HEK293 (cell line): Measurements from ENCODE around the gene GPX4.

Source experiments
- CTCF ChIA-PET: fragments of 350-600 bp; formaldehyde crosslinking; extraction: SDS; loops from one replicate; lab custom pipeline; 2021; ENCODE audit warnings: antibody characterized with exemption; lab: Yijun Ruan, JAX
- POLR2A ChIA-PET: fragments of 300-600 bp; formaldehyde crosslinking; extraction: SDS; loops from one replicate; lab custom pipeline; 2020; ENCODE audit warnings: antibody characterized with exemption, inconsistent platforms; lab: Yijun Ruan, JAX
- H3K27ac ChIP-seq: fragments of 200-500 bp; sonication (Bioruptor generic); 2 replicates; pipeline ENCODE4 v1.5.1; 2014; ENCODE audit warnings: low read depth, low read length, control low read depth, inconsistent platforms; ENCODE audit errors: extremely low read depth
- H3K36me3 ChIP-seq, 2 experiments: fragments of 200-500 bp in 1 of 2; sonication (Bioruptor generic) in 1 of 2; 1 replicate in 1 of 2; 2 replicates in 1 of 2; pipeline ENCODE4 v1.5.1; 2014 to 2017; ENCODE audit warnings: inconsistent platforms in 2 of 2, low read length in 2 of 2; ENCODE audit not compliant: control insufficient read depth in 2 of 2, insufficient read depth in 1 of 2
- H3K4me1 ChIP-seq: fragments of 200-500 bp; sonication (Bioruptor generic); 2 replicates; pipeline ENCODE4 v1.5.1; 2014; ENCODE audit warnings: mild to moderate bottlenecking, low read length, inconsistent platforms; ENCODE audit not compliant: control insufficient read depth, insufficient read depth
- H3K4me3 ChIP-seq: 2 replicates; pipeline ENCODE4 v1.5.1; 2011; ENCODE audit warnings: low read depth, mild to moderate bottlenecking, control low read depth, low read length, moderate library complexity
- H3K9me3 ChIP-seq: fragments of 200-500 bp; sonication (Bioruptor generic); 2 replicates; pipeline ENCODE4 v1.5.1; 2014; ENCODE audit warnings: low read depth, low read length, inconsistent platforms; ENCODE audit not compliant: control insufficient read depth, insufficient read depth
- KLF7 ChIP-seq: fragments of 450-650 bp; formaldehyde crosslinking; IDR thresholded peaks from 2 replicates; pipeline ENCODE4 v1.5.1; 2016; ENCODE audit warnings: missing biosample characterization, missing genetic modification characterization, borderline replicate concordance
- KLF9 ChIP-seq: fragments of 450-650 bp; formaldehyde crosslinking; IDR thresholded peaks from 2 replicates; pipeline ENCODE4 v1.5.1; 2016; ENCODE audit warnings: missing biosample characterization, missing genetic modification characterization, low read depth
- OSR2 ChIP-seq: fragments of 450-650 bp; formaldehyde crosslinking; IDR thresholded peaks from 2 replicates; pipeline ENCODE4 v1.5.1; 2016; ENCODE audit warnings: missing biosample characterization, missing genetic modification characterization
- RBAK ChIP-seq: fragments of 450-650 bp; formaldehyde crosslinking; IDR thresholded peaks from 2 replicates; pipeline ENCODE4 v1.5.1; 2016; ENCODE audit warnings: missing biosample characterization, missing genetic modification characterization
- SP3 ChIP-seq: fragments of 450-650 bp; formaldehyde crosslinking; IDR thresholded peaks from 2 replicates; pipeline ENCODE4 v1.5.1; 2016; ENCODE audit warnings: missing biosample characterization, missing genetic modification characterization
- ZBTB21 ChIP-seq: fragments of 450-650 bp; formaldehyde crosslinking; IDR thresholded peaks from 2 replicates; pipeline ENCODE4 v1.5.1; 2017; ENCODE audit warnings: missing biosample characterization, missing genetic modification characterization
- ZNF155 ChIP-seq: fragments of 450-650 bp; formaldehyde crosslinking; IDR thresholded peaks from 2 replicates; pipeline ENCODE4 v1.5.1; 2016; ENCODE audit warnings: missing biosample characterization, missing genetic modification characterization
- ZNF175 ChIP-seq: fragments of 450-650 bp; formaldehyde crosslinking; IDR thresholded peaks from 2 replicates; pipeline ENCODE4 v1.5.1; 2016; ENCODE audit warnings: missing biosample characterization, missing genetic modification characterization
- ZNF239 ChIP-seq: fragments of 450-650 bp; formaldehyde crosslinking; IDR thresholded peaks from 2 replicates; pipeline ENCODE4 v1.5.1; 2016; ENCODE audit warnings: missing biosample characterization, missing genetic modification characterization
- ZNF341 ChIP-seq: fragments of 450-650 bp; formaldehyde crosslinking; IDR thresholded peaks from 2 replicates; pipeline ENCODE4; 2016; ENCODE audit warnings: low read depth, missing biosample characterization, missing genetic modification characterization
- ZNF366 ChIP-seq: fragments of 450-650 bp; formaldehyde crosslinking; conservative IDR thresholded peaks from 2 replicates; pipeline ENCODE4 v1.5.1; 2016; ENCODE audit warnings: missing biosample characterization, missing genetic modification characterization
- ZNF37A ChIP-seq: fragments of 450-650 bp; IDR thresholded peaks from 2 replicates; pipeline ENCODE4 v1.5.1; 2018; ENCODE audit warnings: missing biosample characterization, missing genetic modification characterization
- ZNF660 ChIP-seq: fragments of 450-650 bp; IDR thresholded peaks from 2 replicates; pipeline ENCODE4 v1.5.1; 2018; ENCODE audit warnings: missing biosample characterization, mild to moderate bottlenecking, missing genetic modification characterization
- ZNF664 ChIP-seq: fragments of 450-650 bp; formaldehyde crosslinking; IDR thresholded peaks from 2 replicates; pipeline ENCODE4 v1.5.1; 2016; ENCODE audit warnings: missing biosample characterization, missing genetic modification characterization
- ZNF76 ChIP-seq: fragments of 450-650 bp; formaldehyde crosslinking; IDR thresholded peaks from 2 replicates; pipeline ENCODE4; 2016; ENCODE audit warnings: low read depth, missing biosample characterization, missing genetic modification characterization, borderline replicate concordance
- TF ChIP-seq, protein P1 (sequence below): fragments of 450-650 bp; formaldehyde crosslinking; conservative IDR thresholded peaks from 2 replicates; pipeline ENCODE4 v1.5.1; 2016; ENCODE audit warnings: low read depth, missing biosample characterization, missing genetic modification characterization
- TF ChIP-seq, protein P2 (sequence below): fragments of 450-650 bp; formaldehyde crosslinking; IDR thresholded peaks from 2 replicates; pipeline ENCODE4 v1.5.1; 2016; ENCODE audit warnings: missing biosample characterization, missing genetic modification characterization
- TF ChIP-seq, protein P3 (sequence below): fragments of 450-650 bp; formaldehyde crosslinking; IDR thresholded peaks from 2 replicates; pipeline ENCODE4 v1.5.1; 2016; ENCODE audit warnings: missing biosample characterization, missing genetic modification characterization
- TF ChIP-seq, protein P4 (sequence below): fragments of 450-650 bp; formaldehyde crosslinking; IDR thresholded peaks from 2 replicates; pipeline ENCODE4 v1.5.1; 2016; ENCODE audit warnings: missing biosample characterization, missing genetic modification characterization
- TF ChIP-seq, protein P5 (sequence below): fragments of 450-650 bp; formaldehyde crosslinking; optimal IDR thresholded peaks from 2 replicates; pipeline ENCODE3; 2016; ENCODE audit warnings: missing biosample characterization, mild to moderate bottlenecking, missing genetic modification characterization
- TF ChIP-seq, protein P6 (sequence below): fragments of 450-650 bp; formaldehyde crosslinking; IDR thresholded peaks from 2 replicates; pipeline ENCODE4 v1.5.1; 2016; ENCODE audit warnings: missing biosample characterization, missing genetic modification characterization

Gene GPX4

DNA sequence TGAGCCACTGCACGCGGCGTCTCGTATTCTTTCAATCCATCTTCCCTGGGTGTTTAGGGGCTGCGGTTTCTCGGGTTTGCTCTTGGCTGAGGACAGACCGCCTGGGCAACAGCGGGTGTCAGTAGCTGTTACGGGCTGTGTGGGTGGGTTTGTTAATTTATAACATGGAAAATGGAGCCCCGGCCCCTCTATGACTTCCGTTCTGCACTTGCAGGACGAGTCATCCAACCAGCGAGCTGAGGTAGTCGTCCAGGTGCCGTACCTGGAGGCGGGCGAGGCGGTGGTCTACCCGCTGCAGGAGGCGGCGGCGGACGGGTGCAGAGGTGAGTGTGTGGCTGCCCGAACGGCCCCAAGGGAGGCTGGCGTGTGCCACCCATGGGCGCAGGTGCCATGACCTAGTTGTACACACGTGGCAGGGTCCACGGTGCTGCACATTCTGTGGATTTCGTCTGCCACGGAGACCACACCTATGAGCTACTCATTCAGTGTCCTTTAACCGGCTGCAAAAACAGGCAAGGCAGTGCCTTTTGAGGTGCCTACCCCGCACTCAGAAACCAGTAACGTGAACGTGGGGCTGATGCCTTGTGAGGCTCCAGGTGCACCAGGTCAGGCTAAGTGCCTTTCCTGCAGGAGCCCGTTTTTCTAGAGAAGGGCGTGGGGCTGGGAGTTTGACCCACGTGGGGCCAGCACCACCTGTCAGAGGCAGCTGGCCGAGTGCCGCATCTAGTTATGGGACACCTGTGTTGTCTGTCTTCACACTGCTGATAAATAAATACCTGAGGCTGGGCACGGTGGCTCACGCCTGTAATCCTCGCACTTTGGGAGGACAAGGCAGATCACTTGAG lies 19.5 kb upstream of the GPX4 start (continued):
- TF ChIP-seq ZNF664 (tag by site-specific recombination) (no peak), ZNF239 (no peak), RBAK (tag by site-specific recombination) (no peak), ZNF37A (no peak), KLF9 (tag by site-specific recombination) (no peak), ZNF76 (tag by site-specific recombination) (no peak), KLF7 (tag by site-specific recombination) (no peak)
- TF ChIP-seq, protein P1, sequence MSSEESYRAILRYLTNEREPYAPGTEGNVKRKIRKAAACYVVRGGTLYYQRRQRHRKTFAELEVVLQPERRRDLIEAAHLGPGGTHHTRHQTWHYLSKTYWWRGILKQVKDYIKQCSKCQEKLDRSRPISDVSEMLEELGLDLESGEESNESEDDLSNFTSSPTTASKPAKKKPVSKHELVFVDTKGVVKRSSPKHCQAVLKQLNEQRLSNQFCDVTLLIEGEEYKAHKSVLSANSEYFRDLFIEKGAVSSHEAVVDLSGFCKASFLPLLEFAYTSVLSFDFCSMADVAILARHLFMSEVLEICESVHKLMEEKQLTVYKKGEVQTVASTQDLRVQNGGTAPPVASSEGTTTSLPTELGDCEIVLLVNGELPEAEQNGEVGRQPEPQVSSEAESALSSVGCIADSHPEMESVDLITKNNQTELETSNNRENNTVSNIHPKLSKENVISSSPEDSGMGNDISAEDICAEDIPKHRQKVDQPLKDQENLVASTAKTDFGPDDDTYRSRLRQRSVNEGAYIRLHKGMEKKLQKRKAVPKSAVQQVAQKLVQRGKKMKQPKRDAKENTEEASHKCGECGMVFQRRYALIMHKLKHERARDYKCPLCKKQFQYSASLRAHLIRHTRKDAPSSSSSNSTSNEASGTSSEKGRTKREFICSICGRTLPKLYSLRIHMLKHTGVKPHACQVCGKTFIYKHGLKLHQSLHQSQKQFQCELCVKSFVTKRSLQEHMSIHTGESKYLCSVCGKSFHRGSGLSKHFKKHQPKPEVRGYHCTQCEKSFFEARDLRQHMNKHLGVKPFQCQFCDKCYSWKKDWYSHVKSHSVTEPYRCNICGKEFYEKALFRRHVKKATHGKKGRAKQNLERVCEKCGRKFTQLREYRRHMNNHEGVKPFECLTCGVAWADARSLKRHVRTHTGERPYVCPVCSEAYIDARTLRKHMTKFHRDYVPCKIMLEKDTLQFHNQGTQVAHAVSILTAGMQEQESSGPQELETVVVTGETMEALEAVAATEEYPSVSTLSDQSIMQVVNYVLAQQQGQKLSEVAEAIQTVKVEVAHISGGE (tag by site-specific recombination): no peak
- TF ChIP-seq, all 188 proteins: peak for 3

DNA sequence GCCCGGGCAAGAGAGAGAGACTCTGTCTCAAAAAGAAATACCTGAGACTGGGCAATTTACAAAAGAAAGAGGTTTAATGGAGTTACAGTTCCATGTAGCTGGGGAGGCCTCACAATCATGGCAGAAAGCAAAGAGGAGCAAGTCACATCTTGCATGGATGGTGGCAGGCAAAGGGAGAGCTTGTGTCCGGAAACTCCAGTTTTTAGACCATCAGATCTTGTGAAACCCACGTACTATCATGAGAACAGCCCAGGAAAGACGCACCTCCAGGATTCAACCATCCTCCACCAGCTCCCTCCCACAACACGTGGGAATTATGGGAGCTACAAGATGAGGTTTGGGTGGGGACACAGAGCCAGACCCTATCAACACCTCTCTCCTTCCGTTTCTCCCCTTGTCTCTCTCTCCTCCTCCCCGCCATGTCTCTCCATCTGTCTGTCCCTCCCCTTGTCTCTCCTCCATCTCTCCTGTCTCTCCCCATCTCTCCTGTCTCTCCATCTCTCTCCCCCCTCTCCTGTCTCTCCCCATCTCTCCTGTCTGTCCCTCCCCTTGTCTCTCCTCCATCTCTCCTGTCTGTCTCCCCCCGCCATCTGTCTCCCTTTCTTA lies 18.6 kb upstream of the GPX4 start:
- Histone ChIP-seq H3K36me3 (peaks cover 0 to 33% of the 10 kb centered on the region in 2 experiments; a peak in 1 of 3 replicates), H3K27ac (no peak overlapping the region), H3K4me1 (no peaks in the 10 kb centered on the region), H3K4me3 (no peak overlapping the region), H3K9me3 (no peaks in the 10 kb centered on the region)
- ChIA-PET POLR2A (interaction anchor here (0.6 to 2.9 kb wide), 11 partner anchors 9 to 184 kb away, joined by 3 to 18 read pairs (median 5); partner anchors contain the start of genes CNN2 and GPX4), CTCF (interaction anchor here (1.0 to 1.6 kb wide), 2 partner anchors 19 to 28 kb away, joined by 3 read pairs; no protein-coding TSS in a partner anchor)
- no peak for TF ChIP-seq ZNF341 (tag by site-specific recombination)
- TF ChIP-seq ZNF660 (tag by site-specific recombination): no peak
- peak; percentile 59 for TF ChIP-seq ZNF76 (tag by site-specific recombination)
- TF ChIP-seq ZNF366: peak; percentile 92
- TF ChIP-seq, protein P2, sequence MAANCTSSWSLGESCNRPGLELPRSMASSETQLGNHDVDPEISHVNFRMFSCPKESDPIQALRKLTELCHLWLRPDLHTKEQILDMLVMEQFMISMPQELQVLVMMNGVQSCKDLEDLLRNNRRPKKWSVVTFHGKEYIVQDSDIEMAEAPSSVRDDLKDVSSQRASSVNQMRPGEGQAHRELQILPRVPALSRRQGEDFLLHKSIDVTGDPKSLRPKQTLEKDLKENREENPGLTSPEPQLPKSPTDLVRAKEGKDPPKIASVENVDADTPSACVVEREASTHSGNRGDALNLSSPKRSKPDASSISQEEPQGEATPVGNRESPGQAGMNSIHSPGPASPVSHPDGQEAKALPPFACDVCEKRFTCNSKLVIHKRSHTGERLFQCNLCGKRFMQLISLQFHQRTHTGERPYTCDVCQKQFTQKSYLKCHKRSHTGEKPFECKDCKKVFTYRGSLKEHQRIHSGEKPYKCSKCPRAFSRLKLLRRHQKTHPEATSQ: peak; percentile 93
- TF ChIP-seq ZNF155 (tag by site-specific recombination): no peak
- TF ChIP-seq, protein P3, sequence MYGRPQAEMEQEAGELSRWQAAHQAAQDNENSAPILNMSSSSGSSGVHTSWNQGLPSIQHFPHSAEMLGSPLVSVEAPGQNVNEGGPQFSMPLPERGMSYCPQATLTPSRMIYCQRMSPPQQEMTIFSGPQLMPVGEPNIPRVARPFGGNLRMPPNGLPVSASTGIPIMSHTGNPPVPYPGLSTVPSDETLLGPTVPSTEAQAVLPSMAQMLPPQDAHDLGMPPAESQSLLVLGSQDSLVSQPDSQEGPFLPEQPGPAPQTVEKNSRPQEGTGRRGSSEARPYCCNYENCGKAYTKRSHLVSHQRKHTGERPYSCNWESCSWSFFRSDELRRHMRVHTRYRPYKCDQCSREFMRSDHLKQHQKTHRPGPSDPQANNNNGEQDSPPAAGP (tag by site-specific recombination): 0 out of 2 replicates have a peak, but pooled peaks have one; percentile 6
- TF ChIP-seq, protein P4, sequence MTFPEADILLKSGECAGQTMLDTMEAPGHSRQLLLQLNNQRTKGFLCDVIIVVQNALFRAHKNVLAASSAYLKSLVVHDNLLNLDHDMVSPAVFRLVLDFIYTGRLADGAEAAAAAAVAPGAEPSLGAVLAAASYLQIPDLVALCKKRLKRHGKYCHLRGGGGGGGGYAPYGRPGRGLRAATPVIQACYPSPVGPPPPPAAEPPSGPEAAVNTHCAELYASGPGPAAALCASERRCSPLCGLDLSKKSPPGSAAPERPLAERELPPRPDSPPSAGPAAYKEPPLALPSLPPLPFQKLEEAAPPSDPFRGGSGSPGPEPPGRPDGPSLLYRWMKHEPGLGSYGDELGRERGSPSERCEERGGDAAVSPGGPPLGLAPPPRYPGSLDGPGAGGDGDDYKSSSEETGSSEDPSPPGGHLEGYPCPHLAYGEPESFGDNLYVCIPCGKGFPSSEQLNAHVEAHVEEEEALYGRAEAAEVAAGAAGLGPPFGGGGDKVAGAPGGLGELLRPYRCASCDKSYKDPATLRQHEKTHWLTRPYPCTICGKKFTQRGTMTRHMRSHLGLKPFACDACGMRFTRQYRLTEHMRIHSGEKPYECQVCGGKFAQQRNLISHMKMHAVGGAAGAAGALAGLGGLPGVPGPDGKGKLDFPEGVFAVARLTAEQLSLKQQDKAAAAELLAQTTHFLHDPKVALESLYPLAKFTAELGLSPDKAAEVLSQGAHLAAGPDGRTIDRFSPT: no peak
- TF ChIP-seq SP3 (tag by site-specific recombination): 0 out of 2 replicates have a peak, but pooled peaks have one; percentile 35
- TF ChIP-seq, protein P5, sequence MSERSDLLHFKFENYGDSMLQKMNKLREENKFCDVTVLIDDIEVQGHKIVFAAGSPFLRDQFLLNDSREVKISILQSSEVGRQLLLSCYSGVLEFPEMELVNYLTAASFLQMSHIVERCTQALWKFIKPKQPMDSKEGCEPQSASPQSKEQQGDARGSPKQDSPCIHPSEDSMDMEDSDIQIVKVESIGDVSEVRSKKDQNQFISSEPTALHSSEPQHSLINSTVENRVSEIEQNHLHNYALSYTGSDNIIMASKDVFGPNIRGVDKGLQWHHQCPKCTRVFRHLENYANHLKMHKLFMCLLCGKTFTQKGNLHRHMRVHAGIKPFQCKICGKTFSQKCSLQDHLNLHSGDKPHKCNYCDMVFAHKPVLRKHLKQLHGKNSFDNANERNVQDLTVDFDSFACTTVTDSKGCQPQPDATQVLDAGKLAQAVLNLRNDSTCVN: peak; percentile 2
- TF ChIP-seq ZNF175: no peak
- 0 out of 2 replicates have a peak, but pooled peaks have one; percentile 5 for TF ChIP-seq OSR2 (tag by site-specific recombination)
- no peak for TF ChIP-seq ZBTB21 (tag by site-specific recombination)
- TF ChIP-seq, protein P6, sequence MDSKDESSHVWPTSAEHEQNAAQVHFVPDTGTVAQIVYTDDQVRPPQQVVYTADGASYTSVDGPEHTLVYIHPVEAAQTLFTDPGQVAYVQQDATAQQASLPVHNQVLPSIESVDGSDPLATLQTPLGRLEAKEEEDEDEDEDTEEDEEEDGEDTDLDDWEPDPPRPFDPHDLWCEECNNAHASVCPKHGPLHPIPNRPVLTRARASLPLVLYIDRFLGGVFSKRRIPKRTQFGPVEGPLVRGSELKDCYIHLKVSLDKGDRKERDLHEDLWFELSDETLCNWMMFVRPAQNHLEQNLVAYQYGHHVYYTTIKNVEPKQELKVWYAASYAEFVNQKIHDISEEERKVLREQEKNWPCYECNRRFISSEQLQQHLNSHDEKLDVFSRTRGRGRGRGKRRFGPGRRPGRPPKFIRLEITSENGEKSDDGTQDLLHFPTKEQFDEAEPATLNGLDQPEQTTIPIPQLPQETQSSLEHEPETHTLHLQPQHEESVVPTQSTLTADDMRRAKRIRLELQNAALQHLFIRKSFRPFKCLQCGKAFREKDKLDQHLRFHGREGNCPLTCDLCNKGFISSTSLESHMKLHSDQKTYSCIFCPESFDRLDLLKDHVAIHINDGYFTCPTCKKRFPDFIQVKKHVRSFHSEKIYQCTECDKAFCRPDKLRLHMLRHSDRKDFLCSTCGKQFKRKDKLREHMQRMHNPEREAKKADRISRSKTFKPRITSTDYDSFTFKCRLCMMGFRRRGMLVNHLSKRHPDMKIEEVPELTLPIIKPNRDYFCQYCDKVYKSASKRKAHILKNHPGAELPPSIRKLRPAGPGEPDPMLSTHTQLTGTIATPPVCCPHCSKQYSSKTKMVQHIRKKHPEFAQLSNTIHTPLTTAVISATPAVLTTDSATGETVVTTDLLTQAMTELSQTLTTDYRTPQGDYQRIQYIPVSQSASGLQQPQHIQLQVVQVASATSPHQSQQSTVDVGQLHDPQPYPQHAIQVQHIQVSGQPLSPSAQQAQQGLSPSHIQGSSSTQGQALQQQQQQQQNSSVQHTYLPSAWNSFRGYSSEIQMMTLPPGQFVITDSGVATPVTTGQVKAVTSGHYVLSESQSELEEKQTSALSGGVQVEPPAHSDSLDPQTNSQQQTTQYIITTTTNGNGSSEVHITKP: peak; percentile 85
